H1 (cell line): ENCODE data around the gene PKD1. TPM values are rescaled to one million over a fixed set of nuclear protein-coding genes. Genes with fewer than 3 reads are reported as not detected.

Experiments used
- CTCF ChIA-PET: fragments of 300-600 bp; sonication (Branson Sonifier 250); formaldehyde crosslinking; loops from one replicate; lab custom pipeline; 2021; ENCODE audit not compliant: partially characterized antibody; lab: Charles Lee
- POLR2A ChIA-PET: fragments of 300-600 bp; sonication (Branson Sonifier 250); formaldehyde crosslinking; loops from one replicate; lab custom pipeline; 2021; ENCODE audit warnings: inconsistent platforms; ENCODE audit not compliant: partially characterized antibody; lab: Charles Lee
- DNase-seq, 2 experiments: peaks; one replicate each; pipeline versions ENCODE4 v3.0.0 to v3.0.0-alpha.2; 2010 to 2022; ENCODE audit warnings: low spot score in 2 of 2, low read depth in 1 of 2, mixed read lengths in 1 of 2
- FAIRE-seq: peaks from 2 replicates; lab custom pipeline; 2011; peaks lifted over from hg19 to GRCh38; lab: Jason Lieb, UNC
- H2AFZ ChIP-seq: 2 replicates; pipeline ENCODE4 v1.8.1; 2012; ENCODE audit warnings: low read length, inconsistent platforms
- H2AK5ac ChIP-seq: 2 replicates; pipeline ENCODE4 v1.6.1; 2013; ENCODE audit warnings: low read depth, low read length
- H2BK120ac ChIP-seq: replicated peaks from 2 replicates; pipeline ENCODE3; 2013; ENCODE audit warnings: low read depth, low read length, inconsistent platforms
- H2BK12ac ChIP-seq: 2 replicates; pipeline ENCODE4 v1.6.1; 2013; ENCODE audit warnings: low read depth, low read length
- H2BK15ac ChIP-seq: 2 replicates; pipeline ENCODE4 v1.6.1; 2013; ENCODE audit warnings: low read length
- H2BK20ac ChIP-seq: 2 replicates; pipeline ENCODE4 v1.6.1; 2013; ENCODE audit warnings: low read length
- H2BK5ac ChIP-seq: 2 replicates; pipeline ENCODE4 v1.6.1; 2013; ENCODE audit warnings: low read depth, low read length
- H3K14ac ChIP-seq: 2 replicates; pipeline ENCODE4 v1.6.1; 2013; ENCODE audit warnings: inconsistent platforms; ENCODE audit not compliant: insufficient read length
- H3K18ac ChIP-seq: 2 replicates; pipeline ENCODE4 v1.6.1; 2013; ENCODE audit warnings: low read length; ENCODE audit errors: extremely low read depth
- H3K23ac ChIP-seq: 2 replicates; pipeline ENCODE4 v1.6.1; 2013; ENCODE audit warnings: inconsistent platforms; ENCODE audit not compliant: insufficient read length
- H3K23me2 ChIP-seq: 2 replicates; pipeline ENCODE4 v1.6.1; 2013; ENCODE audit warnings: low read depth, low read length
- H3K27ac ChIP-seq: 2 replicates; pipeline ENCODE4 v1.6.1; 2011; ENCODE audit warnings: low read depth, low read length, inconsistent platforms
- H3K27me3 ChIP-seq, 4 experiments: replicated peaks in 1 of 4; 1 replicate in 1 of 4; 2 replicates in 3 of 4; pipeline versions ENCODE4 v1.6.1 to v1.8.1; 2011 to 2013; ENCODE audit warnings: low read length in 3 of 4, mild to moderate bottlenecking in 3 of 4, inconsistent platforms in 2 of 4, mixed read lengths in 2 of 4, moderate library complexity in 1 of 4; ENCODE audit not compliant: control insufficient read depth in 3 of 4, insufficient read depth in 3 of 4; ENCODE audit errors: extremely low read depth in 1 of 4
- H3K36me3 ChIP-seq, 4 experiments: 2 replicates each; pipeline versions ENCODE4 v1.6.1 to v1.8.1; 2011 to 2013; ENCODE audit warnings: mild to moderate bottlenecking in 4 of 4, low read length in 3 of 4, moderate library complexity in 2 of 4, control low read depth in 1 of 4, inconsistent platforms in 1 of 4; ENCODE audit not compliant: insufficient read depth in 4 of 4, control insufficient read depth in 2 of 4
- H3K4ac ChIP-seq: replicated peaks from 2 replicates; pipeline ENCODE3; 2013; ENCODE audit warnings: low read length, low read depth, mixed read lengths, inconsistent platforms; ENCODE audit not compliant: insufficient read length
- H3K4me1 ChIP-seq, 4 experiments: replicated peaks in 1 of 4; 1 replicate in 1 of 4; 2 replicates in 3 of 4; pipeline versions ENCODE4 v1.6.1 to v1.8.1; 2011 to 2013; ENCODE audit warnings: low read length in 3 of 4, inconsistent platforms in 2 of 4, mixed read lengths in 1 of 4; ENCODE audit not compliant: insufficient read depth in 4 of 4, control insufficient read depth in 3 of 4
- H3K4me2 ChIP-seq, 2 experiments: 2 replicates each; pipeline versions ENCODE4 v1.6.1 to v1.8.1; 2011 to 2013; ENCODE audit warnings: low read depth in 2 of 2, low read length in 2 of 2, control low read depth in 1 of 2, inconsistent platforms in 1 of 2, mild to moderate bottlenecking in 1 of 2; ENCODE audit not compliant: insufficient read depth in 1 of 2
- H3K4me3 ChIP-seq, 4 experiments: fragments of 200-600, 300-600 bp in 1 of 4; sonication (generic), shearing (Covaris generic), sonication (Bioruptor Twin) in 1 of 4; 2 replicates each; pipeline versions ENCODE4 v1.5.1 to v1.8.1; 2011 to 2016; ENCODE audit warnings: low read length in 4 of 4, low read depth in 3 of 4, control low read depth in 2 of 4, inconsistent platforms in 2 of 4, mild to moderate bottlenecking in 2 of 4, mixed read lengths in 1 of 4, moderate library complexity in 1 of 4; ENCODE audit not compliant: insufficient read depth in 2 of 4; ENCODE audit errors: extremely low read depth in 1 of 4
- H3K56ac ChIP-seq: replicated peaks from 2 replicates; pipeline ENCODE3; 2013; ENCODE audit warnings: low read depth, mild to moderate bottlenecking, mixed read lengths, low read length, inconsistent platforms; ENCODE audit not compliant: insufficient read length
- H3K79me1 ChIP-seq: 2 replicates; pipeline ENCODE4 v1.6.1; 2013; ENCODE audit warnings: low read depth, low read length, control low read depth
- H3K79me2 ChIP-seq, 2 experiments: 2 replicates each; pipeline versions ENCODE4 v1.6.1 to v1.8.1; 2012 to 2013; ENCODE audit warnings: low read length in 2 of 2, mild to moderate bottlenecking in 2 of 2, inconsistent platforms in 1 of 2; ENCODE audit not compliant: insufficient read depth in 2 of 2, control insufficient read depth in 1 of 2
- H3K9ac ChIP-seq, 4 experiments: replicated peaks in 1 of 4; 1 replicate in 1 of 4; 2 replicates in 3 of 4; pipeline versions ENCODE4 v1.6.1 to v1.8.1; 2011 to 2013; ENCODE audit warnings: low read depth in 3 of 4, low read length in 3 of 4, control low read depth in 2 of 4, mild to moderate bottlenecking in 2 of 4, moderate library complexity in 2 of 4, inconsistent platforms in 1 of 4; ENCODE audit errors: extremely low read depth in 1 of 4
- H3K9me3 ChIP-seq, 2 experiments: 2 replicates each; pipeline versions ENCODE4 v1.6.1 to v1.8.1; 2012 to 2013; ENCODE audit warnings: mild to moderate bottlenecking in 2 of 2, moderate library complexity in 2 of 2, control low read depth in 1 of 2, inconsistent platforms in 1 of 2, low read depth in 1 of 2, low read length in 1 of 2, mixed read lengths in 1 of 2; ENCODE audit not compliant: insufficient read depth in 2 of 2
- H4K20me1 ChIP-seq, 2 experiments: replicated peaks in 1 of 2; 2 replicates each; pipeline versions ENCODE3 to v1.8.1; 2011 to 2013; ENCODE audit warnings: inconsistent platforms in 2 of 2, low read length in 2 of 2, mild to moderate bottlenecking in 1 of 2; ENCODE audit not compliant: insufficient read depth in 2 of 2, control insufficient read depth in 1 of 2
- H4K5ac ChIP-seq: 2 replicates; pipeline ENCODE4 v1.6.1; 2013; ENCODE audit warnings: low read length, low read depth, mixed read lengths, inconsistent platforms; ENCODE audit not compliant: insufficient read length
- H4K8ac ChIP-seq: 2 replicates; pipeline ENCODE4 v1.8.0; 2013; ENCODE audit warnings: mild to moderate bottlenecking, moderate library complexity, low read length, inconsistent platforms; ENCODE audit not compliant: insufficient read depth; ENCODE audit errors: extremely low read depth
- H4K91ac ChIP-seq: replicated peaks from 2 replicates; pipeline ENCODE3; 2013; ENCODE audit warnings: low read length, mixed read lengths, inconsistent platforms; ENCODE audit not compliant: insufficient read length
- CTBP2 ChIP-seq: IDR thresholded peaks from 2 replicates; pipeline ENCODE4 v1.7.0; 2011; ENCODE audit warnings: borderline replicate concordance, mild to moderate bottlenecking, moderate library complexity, mixed read lengths, low read length; ENCODE audit not compliant: insufficient read depth, insufficient read length
- JUND ChIP-seq: IDR thresholded peaks from 2 replicates; pipeline ENCODE4 v1.6.1; 2011; ENCODE audit warnings: mild to moderate bottlenecking, improper control_type of control experiment, low read length
- KDM1A ChIP-seq: fragments of 200-600, 300-600 bp; sonication (generic); IDR thresholded peaks from 2 replicates; pipeline ENCODE4 v1.7.1; 2016; ENCODE audit warnings: mild to moderate bottlenecking, low read length, borderline replicate concordance
- MAFK ChIP-seq: IDR thresholded peaks from 2 replicates; pipeline ENCODE4 v1.6.1; 2012; ENCODE audit warnings: low read depth, mild to moderate bottlenecking, improper control_type of control experiment, low read length
- NANOG ChIP-seq: IDR thresholded peaks from 2 replicates; pipeline ENCODE4 v1.6.1; 2011; ENCODE audit warnings: low read length, low read depth, mild to moderate bottlenecking, inconsistent platforms; ENCODE audit not compliant: insufficient read depth, poor library complexity, severe bottlenecking
- SRF ChIP-seq: IDR thresholded peaks from 2 replicates; pipeline ENCODE4 v1.6.1; 2011; ENCODE audit warnings: mild to moderate bottlenecking, low read depth, low read length, moderate library complexity
- TAF1 ChIP-seq: IDR thresholded peaks from 2 replicates; pipeline ENCODE4 v1.6.1; 2011; ENCODE audit warnings: mild to moderate bottlenecking, low read depth, low read length
- WGBS, 2 experiments: shearing (Covaris generic) in 1 of 2; methylation state at CpG; one replicate each; pipeline versions ENCODE4 v1.1.6 to v1.1.7; 2013 to 2015; ENCODE audit warnings: low lambda C conversion rate in 2 of 2, mixed read lengths in 2 of 2, inconsistent platforms in 1 of 2, low coverage in 1 of 2, missing lambda C conversion rate in 1 of 2; ENCODE audit not compliant: insufficient replicate concordance in 2 of 2, insufficient coverage in 1 of 2, insufficient read length in 1 of 2; ENCODE audit errors: extremely low coverage in 1 of 2, missing lambda C conversion rate in 1 of 2; 5-methylcytosine and 5-hydroxymethylcytosine counted together
- polyA plus RNA-seq, 7 experiments: library from polyadenylated mRNA; depleted of rRNA in 3 of 7; stranded (reverse) in 5 of 7; unstranded in 2 of 7; fragments of >200 nt in 5 of 7; fragments of 200-250 nt in 2 of 7; gene quantifications; 1 replicate in 5 of 7; 2 replicates in 1 of 7; 4 replicates in 1 of 7; pipeline versions ENCODE4 v1.2.1 to v1.2.3, GENCODE V29; 2011 to 2013; ENCODE audit warnings: missing spikeins in 2 of 7, mixed read lengths in 2 of 7
- total RNA-seq: library from RNA; stranded (reverse); fragmentation: NEBNext Ultra II Directional; extraction: Animal tissue kit (Norgen Biotek cat#: 25700); gene quantifications from 2 replicates; pipeline ENCODE4 v1.2.1, GENCODE V29; 2021

Gene PKD1
- total and polyA plus RNA-seq, 2 of the 8 experiments (the other 6 are each of a cell fraction or from before 2014, with no cell fraction given), result 40.6 to 52.7 TPM

GRCh38 chr16:2077696-2078095, 58.0 kb downstream of the PKD1 start:
- 94% methylated on average over 21 of the region's 21 CpGs; no CpG with 5 or more reads in 1 of the 2 experiments for WGBS, 2 experiments
- H3K4me3 ChIP-seq, result no peak overlapping the region
- no peak overlapping the region for H3K9ac ChIP-seq
- H2BK20ac ChIP-seq, result no peak overlapping the region
- H2BK12ac ChIP-seq, result no peak overlapping the region
- H2BK15ac ChIP-seq, result no peak overlapping the region
- no peak overlapping the region for H3K4ac ChIP-seq
- peaks cover 4 to 5% of the 10 kb centered on the region in 2 experiments for H4K20me1 ChIP-seq
- peaks cover 0 to 26% (median 3%) of the 10 kb centered on the region in 4 experiments; a peak in 5 of 8 replicates for H3K36me3 ChIP-seq
- H3K23ac ChIP-seq, result no peak overlapping the region
- no peak overlapping the region for H3K18ac ChIP-seq
- H4K5ac ChIP-seq, result no peak overlapping the region
- no peak for FAIRE-seq
- no peaks in the 10 kb centered on the region for H3K79me2 ChIP-seq
- ChIA-PET CTCF (interaction anchor here (0.7 to 4.4 kb wide), 6 partner anchors 13 to 61 kb away, joined by 3 to 25 read pairs (median 4); partner anchors contain the start of genes NPW, NTHL1 and TSC2), POLR2A (interaction anchor here (1.6 to 8.8 kb wide), 4 partner anchors 8 to 113 kb away, joined by 4 to 50 read pairs (median 6); partner anchors contain the start of genes RPS2 and TRAF7)
- no peaks in the 10 kb centered on the region for H3K79me1 ChIP-seq
- TF ChIP-seq NANOG (no peak), CTBP2 (no peak), MAFK (no peak), TAF1 (no peak), KDM1A (no peak), JUND (no peak), SRF (no peak)
- H3K14ac ChIP-seq, result no peak overlapping the region
- no peak overlapping the region for H3K56ac ChIP-seq
- H2BK5ac ChIP-seq, result no peak overlapping the region
- no peak overlapping the region for H3K4me2 ChIP-seq
- H2AFZ ChIP-seq, result no peak overlapping the region
- no peaks in the 10 kb centered on the region for H3K27me3 ChIP-seq
- no peaks in the 10 kb centered on the region for H3K4me1 ChIP-seq
- H3K9me3 ChIP-seq, result no peaks in the 10 kb centered on the region
- no peaks in the 10 kb centered on the region for H3K23me2 ChIP-seq
- no peak overlapping the region for H4K8ac ChIP-seq
- H4K91ac ChIP-seq, result no peak overlapping the region
- H2BK120ac ChIP-seq, result no peak overlapping the region
- no peak overlapping the region for H3K27ac ChIP-seq
- H2AK5ac ChIP-seq, result no peak overlapping the region
- DNase-seq, result no peak
